Testis (tissue), 2 donors: ENCODE measurements around the gene KRT2.

Experiments
- POLR2A ChIP-seq: fragments of 450-650 bp; IDR thresholded peaks from one replicate; pipeline ENCODE4 v1.6.1; 2017; ENCODE audit warnings: antibody characterized with exemption, mild to moderate bottlenecking, moderate library complexity
- TF ChIP-seq, protein P1 (sequence below), 3 experiments: fragments of 450-650 bp in 2 of 3; fragments of 200-600 bp in 1 of 3; sonication (generic) in 1 of 3; IDR thresholded peaks; one replicate each; pipeline ENCODE4 v1.5.1; 2016 to 2019; ENCODE audit warnings: antibody characterized with exemption in 3 of 3, mild to moderate bottlenecking in 2 of 3, moderate library complexity in 1 of 3

DNA sequence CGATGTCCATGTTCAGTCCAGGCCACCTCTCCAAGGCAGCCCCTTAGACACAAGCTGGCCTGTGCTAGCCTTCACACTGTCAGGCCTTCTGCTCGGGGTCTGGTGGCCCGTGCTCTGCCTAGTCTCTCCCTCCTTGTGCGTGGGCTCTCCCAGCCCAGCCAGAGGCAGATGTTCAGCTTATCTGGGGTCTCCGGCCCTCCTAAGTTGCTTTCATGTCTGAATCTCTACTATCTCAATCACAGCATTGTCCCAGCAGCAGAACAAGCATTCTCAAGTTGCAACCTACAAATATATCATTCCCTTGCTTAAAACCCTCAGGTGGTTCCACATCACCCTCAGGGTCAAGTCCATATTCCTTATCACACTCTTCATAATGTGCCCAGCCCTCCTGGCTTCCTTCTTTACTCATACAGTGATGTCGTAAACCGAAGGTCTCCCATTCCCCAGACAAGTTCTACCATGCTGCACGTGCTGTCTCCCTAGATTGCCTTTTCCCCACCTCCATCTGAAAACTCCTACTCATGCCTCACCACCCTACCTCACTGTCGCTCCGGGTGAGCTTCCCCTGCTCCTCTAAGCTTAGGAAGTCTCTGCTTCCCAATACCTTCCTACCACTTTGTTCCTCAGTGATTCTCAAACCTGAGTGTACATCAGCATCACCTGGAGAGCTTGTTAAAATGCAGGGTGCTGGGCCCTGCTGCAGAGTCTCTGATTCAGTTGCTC is 35.2 kb downstream of the KRT2 start:
- TF ChIP-seq, protein P1, sequence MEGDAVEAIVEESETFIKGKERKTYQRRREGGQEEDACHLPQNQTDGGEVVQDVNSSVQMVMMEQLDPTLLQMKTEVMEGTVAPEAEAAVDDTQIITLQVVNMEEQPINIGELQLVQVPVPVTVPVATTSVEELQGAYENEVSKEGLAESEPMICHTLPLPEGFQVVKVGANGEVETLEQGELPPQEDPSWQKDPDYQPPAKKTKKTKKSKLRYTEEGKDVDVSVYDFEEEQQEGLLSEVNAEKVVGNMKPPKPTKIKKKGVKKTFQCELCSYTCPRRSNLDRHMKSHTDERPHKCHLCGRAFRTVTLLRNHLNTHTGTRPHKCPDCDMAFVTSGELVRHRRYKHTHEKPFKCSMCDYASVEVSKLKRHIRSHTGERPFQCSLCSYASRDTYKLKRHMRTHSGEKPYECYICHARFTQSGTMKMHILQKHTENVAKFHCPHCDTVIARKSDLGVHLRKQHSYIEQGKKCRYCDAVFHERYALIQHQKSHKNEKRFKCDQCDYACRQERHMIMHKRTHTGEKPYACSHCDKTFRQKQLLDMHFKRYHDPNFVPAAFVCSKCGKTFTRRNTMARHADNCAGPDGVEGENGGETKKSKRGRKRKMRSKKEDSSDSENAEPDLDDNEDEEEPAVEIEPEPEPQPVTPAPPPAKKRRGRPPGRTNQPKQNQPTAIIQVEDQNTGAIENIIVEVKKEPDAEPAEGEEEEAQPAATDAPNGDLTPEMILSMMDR (IDR thresholded peaks at IDR 0.05), result no peak
- no peak for TF ChIP-seq POLR2A
